Cardiac septum (tissue), 1 donor: ENCODE results near the gene CKB. TPM values are rescaled to one million over a fixed set of nuclear protein-coding genes. Genes with fewer than 3 reads are reported as not detected.

Experiments used
- DNase-seq: peaks from one replicate; pipeline ENCODE4 v3.0.0-alpha.2; 2020; ENCODE audit warnings: low spot score
- intact Hi-C: fragments of 100-400 bp; cut with DNase I; formaldehyde crosslinking; loops from one replicate; pipeline ENCODE4 v1.14.0; 2022
- total RNA-seq: library from RNA; stranded (reverse); fragmentation: NEBNext Ultra II Directional; extraction: Animal tissue kit (Norgen Biotek cat#: 25700); gene quantifications from one replicate; pipeline ENCODE4 v1.2.1, GENCODE V29; 2021
- donor health status: DM: no; HTN: no; CAD: no.

Gene CKB
- total RNA-seq, 1 donor from 2014 or later = 327 TPM

GRCh38 chr14:103501041-103501870, 21.4 kb downstream of the CKB start:
- no peak for DNase-seq
- intact Hi-C loops = no loop called here

GRCh38 chr14:103500148-103500990, 22.3 kb downstream of the CKB start:
- intact Hi-C loops = loop anchor here (1.0 kb wide), 1 partner anchor 48 kb away; no protein-coding TSS in a partner anchor
- peak; percentile 89 for DNase-seq

GRCh38 chr14:103499709-103500108, 22.9 kb downstream of the CKB start:
- intact Hi-C loops = loop anchor here (1.0 kb wide), 1 partner anchor 49 kb away; no protein-coding TSS in a partner anchor
- no peak for DNase-seq

- intact Hi-C loops = no loop called here
Observed at GRCh38 chr14:103496776-103497175, 25.9 kb downstream of the CKB start.

GRCh38 chr14:103495854-103496253, 26.8 kb downstream of the CKB start:
- DNase-seq = no peak
- intact Hi-C loops = no loop called here

More at GRCh38 chr14:103496776-103497175, 25.9 kb downstream of the CKB start:
- no peak for DNase-seq

- intact Hi-C loops = no loop called here
- no peak for DNase-seq
Observed at GRCh38 chr14:103492156-103492925, 30.3 kb downstream of the CKB start.

GRCh38 chr14:103491691-103492090, 30.9 kb downstream of the CKB start:
- intact Hi-C loops = no loop called here
- DNase-seq = no peak

- intact Hi-C loops = no loop called here
- no peak for DNase-seq
Observed at GRCh38 chr14:103489621-103490020, 33.0 kb downstream of the CKB start.

- no peak for DNase-seq
- intact Hi-C loops = no loop called here
Observed at GRCh38 chr14:103488960-103489359, 33.7 kb downstream of the CKB start.

GRCh38 chr14:103488071-103488470, 34.6 kb downstream of the CKB start:
- DNase-seq = no peak
- intact Hi-C loops = no loop called here

GRCh38 chr14:103485504-103485903, 37.1 kb downstream of the CKB start:
- intact Hi-C loops = no loop called here
- no peak for DNase-seq

- DNase-seq = no peak
- intact Hi-C loops = no loop called here
Observed at GRCh38 chr14:103483600-103483999, 39.0 kb downstream of the CKB start.

- intact Hi-C loops = no loop called here
- DNase-seq = no peak
Observed at GRCh38 chr14:103480595-103480994, 42.0 kb downstream of the CKB start.

- intact Hi-C loops = loop anchor here (10.0 kb wide), 1 partner anchor 392 kb away; the partner anchor contains the start of gene LBHD2
- DNase-seq = no peak
Observed at GRCh38 chr14:103476631-103477030, 46.0 kb downstream of the CKB start.

- intact Hi-C loops = loop anchor here (10.0 kb wide), 1 partner anchor 391 kb away; the partner anchor contains the start of gene LBHD2
Observed at GRCh38 chr14:103476065-103476464, 46.6 kb downstream of the CKB start.

GRCh38 chr14:103474893-103475292, 47.7 kb downstream of the CKB start:
- DNase-seq = no peak
- intact Hi-C loops = loop anchor here (10.0 kb wide), 1 partner anchor 390 kb away; the partner anchor contains the start of gene LBHD2

More at GRCh38 chr14:103476065-103476464, 46.6 kb downstream of the CKB start:
- no peak for DNase-seq

- no peak for DNase-seq
- intact Hi-C loops = loop anchor here (10.0 kb wide), 1 partner anchor 388 kb away; the partner anchor contains the start of gene LBHD2
Observed at GRCh38 chr14:103472939-103473338, 49.7 kb downstream of the CKB start.
